IPS DF 6.9 (cell line): Measurements from ENCODE around the gene GJB2.

Experiments used
- DNase-seq: peaks from one replicate; pipeline ENCODE4 v3.0.0-alpha.2; 2013; ENCODE audit warnings: low read depth, low spot score
- H3K27ac ChIP-seq: one replicate; pipeline ENCODE4 v1.5.1; 2013; ENCODE audit warnings: low read length, control low read depth
- H3K27me3 ChIP-seq: 2 replicates; pipeline ENCODE4 v1.6.1; 2013; ENCODE audit warnings: mild to moderate bottlenecking, low read length; ENCODE audit not compliant: control insufficient read depth, insufficient read depth
- H3K36me3 ChIP-seq: 2 replicates; pipeline ENCODE4 v1.6.1; 2013; ENCODE audit warnings: low read length; ENCODE audit not compliant: control insufficient read depth, insufficient read depth
- H3K4me1 ChIP-seq: 2 replicates; pipeline ENCODE4 v1.6.1; 2013; ENCODE audit warnings: low read length; ENCODE audit not compliant: control insufficient read depth, insufficient read depth
- H3K4me3 ChIP-seq: 2 replicates; pipeline ENCODE4 v1.5.1; 2013; ENCODE audit warnings: mild to moderate bottlenecking, low read length
- H3K9me3 ChIP-seq: 2 replicates; pipeline ENCODE4 v1.6.1; 2013; ENCODE audit warnings: low read length, inconsistent platforms; ENCODE audit not compliant: control insufficient read depth, insufficient read depth
- WGBS: extraction: QIAGEN DNeasy Blood & Tissue Kit; methylation state at CpG from one replicate; pipeline ENCODE4 v1.1.7; 2013; ENCODE audit warnings: mixed read lengths, missing lambda C conversion rate; ENCODE audit not compliant: insufficient read length, insufficient coverage; 5-methylcytosine and 5-hydroxymethylcytosine counted together

Gene GJB2

GRCh38 chr13:20151016-20151415 lies 41.7 kb downstream of the GJB2 start:
- H3K4me3 ChIP-seq, result no peak overlapping the region
- no peak overlapping the region for H3K27ac ChIP-seq
- no peak for DNase-seq
- no peaks in the 10 kb centered on the region for H3K9me3 ChIP-seq
- H3K27me3 ChIP-seq, result no peaks in the 10 kb centered on the region
- no peaks in the 10 kb centered on the region for H3K4me1 ChIP-seq
- no peaks in the 10 kb centered on the region for H3K36me3 ChIP-seq
- no CpG with 5 or more reads among the region's 6 CpGs for WGBS

- Histone ChIP-seq H3K9me3 (no peaks in the 10 kb centered on the region), H3K27me3 (no peaks in the 10 kb centered on the region), H3K27ac (no peak overlapping the region), H3K4me1 (no peaks in the 10 kb centered on the region), H3K36me3 (no peaks in the 10 kb centered on the region), H3K4me3 (no peak overlapping the region)
- no peak for DNase-seq
- WGBS, result no CpG with 5 or more reads among the region's 9 CpGs
Measured at GRCh38 chr13:20150561-20150960, 42.2 kb downstream of the GJB2 start.

- WGBS, result no CpG with 5 or more reads among the region's 9 CpGs
Measured at GRCh38 chr13:20149762-20150161, 43.0 kb downstream of the GJB2 start.

GRCh38 chr13:20148501-20149183 lies 44.1 kb downstream of the GJB2 start:
- Histone ChIP-seq H3K27ac (no peak overlapping the region), H3K9me3 (no peaks in the 10 kb centered on the region), H3K4me3 (no peak overlapping the region), H3K27me3 (no peaks in the 10 kb centered on the region), H3K36me3 (no peaks in the 10 kb centered on the region), H3K4me1 (no peaks in the 10 kb centered on the region)
- DNase-seq, result no peak
- no CpG with 5 or more reads among the region's 16 CpGs for WGBS

More at GRCh38 chr13:20149762-20150161, 43.0 kb downstream of the GJB2 start:
- Histone ChIP-seq H3K4me3 (no peak overlapping the region), H3K36me3 (no peaks in the 10 kb centered on the region), H3K4me1 (no peaks in the 10 kb centered on the region), H3K27me3 (no peaks in the 10 kb centered on the region), H3K27ac (no peak overlapping the region), H3K9me3 (no peaks in the 10 kb centered on the region)
- DNase-seq, result no peak

GRCh38 chr13:20146381-20146780 lies 46.4 kb downstream of the GJB2 start:
- no peak overlapping the region for H3K4me3 ChIP-seq
- DNase-seq, result no peak
- H3K27me3 ChIP-seq, result no peaks in the 10 kb centered on the region
- no CpG with 5 or more reads among the region's 1 CpG for WGBS
- H3K9me3 ChIP-seq, result no peaks in the 10 kb centered on the region
- no peaks in the 10 kb centered on the region for H3K36me3 ChIP-seq
- H3K4me1 ChIP-seq, result no peaks in the 10 kb centered on the region
- H3K27ac ChIP-seq, result no peak overlapping the region

- H3K27ac ChIP-seq, result no peak overlapping the region
- no peaks in the 10 kb centered on the region for H3K27me3 ChIP-seq
Measured at GRCh38 chr13:20145521-20145920, 47.2 kb downstream of the GJB2 start.

GRCh38 chr13:20144141-20144850 lies 48.4 kb downstream of the GJB2 start:
- no peak for DNase-seq
- Histone ChIP-seq H3K4me3 (no peak overlapping the region), H3K4me1 (no peaks in the 10 kb centered on the region), H3K9me3 (no peaks in the 10 kb centered on the region), H3K36me3 (no peaks in the 10 kb centered on the region), H3K27me3 (no peaks in the 10 kb centered on the region), H3K27ac (no peak overlapping the region)
- WGBS, result no CpG with 5 or more reads among the region's 12 CpGs

More at GRCh38 chr13:20145521-20145920, 47.2 kb downstream of the GJB2 start:
- Histone ChIP-seq H3K36me3 (no peaks in the 10 kb centered on the region), H3K4me3 (no peak overlapping the region), H3K4me1 (no peaks in the 10 kb centered on the region), H3K9me3 (no peaks in the 10 kb centered on the region)
- WGBS, result no CpG with 5 or more reads among the region's 7 CpGs
- DNase-seq, result no peak

- Histone ChIP-seq H3K27me3 (no peaks in the 10 kb centered on the region), H3K27ac (no peak overlapping the region), H3K4me3 (no peak overlapping the region), H3K36me3 (no peaks in the 10 kb centered on the region), H3K9me3 (no peaks in the 10 kb centered on the region), H3K4me1 (no peaks in the 10 kb centered on the region)
- no peak for DNase-seq
- no CpG with 5 or more reads among the region's 30 CpGs for WGBS
Measured at GRCh38 chr13:20142927-20143480, 49.7 kb downstream of the GJB2 start.

GRCh38 chr13:20142023-20142926 lies 50.5 kb downstream of the GJB2 start:
- Histone ChIP-seq H3K36me3 (no peaks in the 10 kb centered on the region), H3K27ac (no peak overlapping the region), H3K9me3 (no peaks in the 10 kb centered on the region), H3K4me3 (no peak overlapping the region), H3K4me1 (no peaks in the 10 kb centered on the region), H3K27me3 (no peaks in the 10 kb centered on the region)
- DNase-seq, result no peak
- WGBS, result no CpG with 5 or more reads among the region's 84 CpGs
